Measurements from ENCODE around the gene P2RX7. TPM values are rescaled to one million over a fixed set of nuclear protein-coding genes. Genes with fewer than 3 reads are reported as not detected.
"Not testable (repeated sequence)": the region's sequence is repeated elsewhere in the genome, so short reads cannot be mapped to it uniquely, and the experiment has no call there.

P2RX7 gene
- polyA plus RNA-seq, 2 of the 4 experiments (the other 2 are of a cell fraction) = 0.03 TPM; not detected in 1

DNA sequence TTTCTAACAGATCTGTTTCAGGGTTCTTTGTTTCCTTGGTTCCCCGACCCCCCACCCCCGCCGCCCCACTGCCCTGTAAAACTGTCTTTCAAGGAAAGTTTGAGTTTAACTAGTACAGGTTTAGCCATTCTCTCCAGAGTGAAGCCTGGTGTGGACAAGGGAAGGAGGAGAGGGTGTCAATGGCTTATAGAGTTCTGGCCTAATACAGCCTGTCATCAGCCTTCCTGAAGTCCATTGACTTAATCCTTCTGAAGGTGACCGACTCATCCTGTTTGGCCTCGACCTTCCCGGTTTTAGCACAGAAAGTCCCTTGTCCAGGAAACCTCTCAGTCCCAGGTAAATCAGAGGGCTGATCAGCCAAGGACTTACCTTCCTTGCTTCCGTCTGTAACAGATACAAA lies 66.3 kb downstream of the P2RX7 start (continued):
- TF ChIP-seq PBX3 (IDR thresholded peaks at IDR 0.05) (no peak), PHF8 (IDR thresholded peaks at IDR 0.05; ENCODE audit: borderline replicate concordance, low read depth) (no peak), RFX5 (IDR thresholded peaks at IDR 0.05) (no peak)

DNA sequence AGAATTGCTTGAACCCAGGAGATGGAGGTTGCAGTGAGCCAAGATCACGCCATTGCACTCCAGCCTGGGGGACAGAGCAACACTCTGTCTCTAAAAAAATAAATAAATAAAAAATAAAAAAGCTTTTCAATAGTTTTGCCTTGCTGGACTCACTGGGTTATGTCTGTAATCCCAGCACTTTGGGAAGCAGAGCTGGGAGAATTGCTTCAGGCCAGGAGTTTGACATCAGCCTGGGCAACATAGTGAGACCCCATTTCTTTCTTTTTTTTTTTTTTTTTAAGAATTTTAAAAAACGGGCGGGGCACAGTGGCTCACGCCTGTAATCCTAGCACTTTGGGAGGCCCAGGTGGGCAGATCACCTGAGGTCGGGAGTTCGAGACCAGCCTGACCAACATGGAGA lies 68.5 kb downstream of the P2RX7 start:
- POLR2A ChIA-PET = not testable (repeated sequence)

DNA sequence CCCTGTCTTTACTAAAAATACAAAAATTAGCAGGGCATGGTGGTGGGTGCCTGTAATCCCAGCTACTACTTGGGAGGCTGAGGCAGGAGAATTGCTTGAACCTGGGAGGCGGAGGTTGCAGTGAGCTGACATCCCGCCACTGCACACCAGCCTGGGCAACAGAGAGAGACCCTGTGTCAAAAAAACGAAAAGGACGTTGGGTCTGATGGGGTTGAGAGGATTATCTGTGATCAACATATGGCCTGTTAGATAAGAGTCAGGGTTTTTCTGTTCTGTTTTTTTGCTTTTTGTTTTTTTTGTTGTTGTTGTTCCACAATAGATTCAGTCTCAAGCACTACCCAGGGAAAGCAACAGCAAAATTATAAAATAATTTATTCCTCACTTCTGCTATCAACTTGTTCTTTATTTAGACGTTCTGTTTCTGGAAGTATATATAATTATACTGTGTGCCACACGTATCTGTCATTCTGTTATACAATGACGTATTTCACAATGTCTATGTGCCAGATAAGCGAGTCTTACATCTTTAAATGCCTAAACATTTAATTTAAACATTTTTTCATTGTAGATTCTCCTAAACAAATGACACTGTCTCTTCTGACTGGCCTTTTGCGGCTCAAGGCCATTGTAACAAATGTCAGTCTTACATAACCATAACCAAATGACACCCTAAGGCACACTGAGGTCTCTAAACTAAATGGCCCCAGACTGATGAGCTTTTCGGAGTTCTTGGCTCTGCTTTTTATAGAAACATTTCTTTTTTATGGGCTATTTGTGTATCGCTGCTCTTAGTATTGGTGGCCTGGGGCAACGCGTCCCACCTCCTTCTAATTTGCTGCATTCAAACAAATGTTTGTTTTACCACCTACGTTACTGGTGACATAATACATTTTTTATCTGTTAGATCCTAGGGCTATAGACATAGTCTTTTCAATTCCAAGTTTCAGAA lies 70.0 kb downstream of the P2RX7 start:
- CTCF ChIA-PET = no interaction called here
- no peak for TF ChIP-seq KDM5A (IDR thresholded peaks at IDR 0.05)
- TF ChIP-seq BCL3 (IDR thresholded peaks at IDR 0.05) = no peak
- TF ChIP-seq SREBF2 (IDR thresholded peaks at IDR 0.05) = no peak
- no peak for TF ChIP-seq TP53 (CRISPR knock-in tag; IDR thresholded peaks at IDR 0.05)
- no peak for TF ChIP-seq USF2 (IDR thresholded peaks at IDR 0.05)
- TF ChIP-seq ZC3H11A (IDR thresholded peaks at IDR 0.05) = no peak
- no peak for TF ChIP-seq RAD21 (conservative IDR thresholded peaks at IDR 0.05 in 1 of 2, IDR thresholded peaks at IDR 0.05 in 1 of 2)
- POLR2A ChIA-PET = no interaction called here
- Histone ChIP-seq H3K4me2 (no peak overlapping the region), H3K27ac (no peak overlapping the region), H3K9me3 (no peaks in the 10 kb centered on the region), H3K4me1 (no peaks in the 10 kb centered on the region), H3K4me3 (no peak overlapping the region)
- no peak for FAIRE-seq
- ATAC-seq = no peak
- DNase-seq (ENCODE audit: low read depth in 1 of 2, low spot score in 1 of 2) = no peak
- 62% methylated on average over 14 of the region's 14 CpGs for WGBS (ENCODE audit: missing lambda C conversion rate)

More for the DNA sequence above, 68.5 kb downstream of the P2RX7 start:
- H3K4me1 ChIP-seq; CTCF ChIA-PET; H3K4me3 ChIP-seq; FAIRE-seq; ATAC-seq; H3K9me3 ChIP-seq; H3K27ac ChIP-seq; H3K4me2 ChIP-seq; DNase-seq (ENCODE audit: low read depth in 1 of 2, low spot score in 1 of 2): not testable (repeated sequence)
- 75% methylated on average over 6 of the region's 6 CpGs for WGBS (ENCODE audit: missing lambda C conversion rate)

DNA sequence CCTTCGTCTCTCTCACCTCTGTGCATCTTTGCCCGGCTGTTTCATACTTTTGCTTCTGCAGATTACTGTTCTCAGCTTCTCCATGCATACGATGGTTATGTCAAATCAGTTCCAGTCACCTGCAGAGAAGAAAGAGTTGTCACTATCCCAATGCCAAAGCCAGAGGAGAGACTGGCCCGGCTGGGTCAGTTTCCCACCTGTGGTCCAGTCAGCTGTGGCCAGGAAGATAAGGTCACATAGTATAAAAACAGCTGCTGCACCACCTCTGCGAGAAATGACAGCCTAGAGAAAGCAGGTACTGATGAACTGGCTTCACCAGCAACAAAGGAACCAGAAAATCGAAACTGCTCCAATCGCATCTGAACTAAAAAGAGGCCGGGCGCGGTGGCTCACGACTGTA lies 70.8 kb downstream of the P2RX7 start:
- Histone ChIP-seq H3K27ac (no peak overlapping the region), H3K9me3 (no peaks in the 10 kb centered on the region), H3K4me2 (no peak overlapping the region), H3K4me1 (no peaks in the 10 kb centered on the region), H3K4me3 (no peak overlapping the region)
- DNase-seq (ENCODE audit: low read depth in 1 of 2, low spot score in 1 of 2) (no peak), FAIRE-seq (no peak), ATAC-seq (no peak; a peak in 1 of 6 replicates)
- TF ChIP-seq CBX8 (IDR thresholded peaks at IDR 0.05) = no peak
- no peak for TF ChIP-seq USF2 (IDR thresholded peaks at IDR 0.05)
- TF ChIP-seq, protein P1, sequence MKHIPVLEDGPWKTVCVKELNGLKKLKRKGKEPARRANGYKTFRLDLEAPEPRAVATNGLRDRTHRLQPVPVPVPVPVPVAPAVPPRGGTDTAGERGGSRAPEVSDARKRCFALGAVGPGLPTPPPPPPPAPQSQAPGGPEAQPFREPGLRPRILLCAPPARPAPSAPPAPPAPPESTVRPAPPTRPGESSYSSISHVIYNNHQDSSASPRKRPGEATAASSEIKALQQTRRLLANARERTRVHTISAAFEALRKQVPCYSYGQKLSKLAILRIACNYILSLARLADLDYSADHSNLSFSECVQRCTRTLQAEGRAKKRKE (CRISPR knock-in tag; IDR thresholded peaks at IDR 0.05; ENCODE audit: low read depth) = no peak
- TF ChIP-seq HES2 (IDR thresholded peaks at IDR 0.05) = no peak
- no peak for TF ChIP-seq MYC (IDR thresholded peaks at IDR 0.05; ENCODE audit: borderline replicate concordance, low read length)
- no peak for TF ChIP-seq HOXA7 (CRISPR knock-in tag; IDR thresholded peaks at IDR 0.05)
- no peak for TF ChIP-seq ZNF302 (CRISPR knock-in tag; IDR thresholded peaks at IDR 0.05)
- no peak for TF ChIP-seq TFCP2L1 (CRISPR knock-in tag; IDR thresholded peaks at IDR 0.05)
- TF ChIP-seq MAZ (IDR thresholded peaks at IDR 0.05; ENCODE audit: borderline replicate concordance, low read depth, low read length) = no peak
- TF ChIP-seq BHLHE40 (IDR thresholded peaks at IDR 0.05; ENCODE audit: low read depth, low read length) = no peak
- no peak for TF ChIP-seq EP300 (IDR thresholded peaks at IDR 0.05)
- TF ChIP-seq CHD4 (IDR thresholded peaks at IDR 0.05; ENCODE audit: borderline replicate concordance) = no peak
- POLR2A ChIA-PET = no interaction called here
- WGBS (ENCODE audit: missing lambda C conversion rate) = 55% methylated on average over 11 of the region's 11 CpGs
- CTCF ChIA-PET = interaction anchor here (0.7 to 1.5 kb wide), 2 partner anchors 12 to 38 kb away, joined by 3 to 4 read pairs; no protein-coding TSS in a partner anchor
